HUDEP-2 (cell line): ENCODE data around the gene SMG7.

Experiments used
- DNase-seq, 76 experiments: peaks; one replicate each; lab custom pipeline; 2025; ENCODE audit not compliant: unreplicated experiment in 76 of 76; lab: John Stamatoyannopoulos, UW

The SMG7 gene

GRCh38 chr1:183470147-183470960 lies 1.9 kb upstream of the SMG7 start:
- peak in 72 of 76 experiments; percentile 8 to 90 (median 76) for DNase-seq

- peak in 74 of 76 experiments; percentile 16 to 84 (median 56) for DNase-seq
Measured at GRCh38 chr1:183470961-183471742, 1.1 kb upstream of the SMG7 start.

GRCh38 chr1:183471743-183472487 lies 384 bp upstream of the SMG7 start:
- peak; percentile 59 to 97 (median 92) for DNase-seq

- no peak for DNase-seq
Measured at GRCh38 chr1:183473217-183473536, 878 bp downstream of the SMG7 start.

GRCh38 chr1:183476081-183476480 lies 3.8 kb downstream of the SMG7 start:
- peak in 6 of 76 experiments; percentile 4 to 25 (median 16) for DNase-seq

GRCh38 chr1:183477986-183478781 lies 5.9 kb downstream of the SMG7 start:
- DNase-seq: no peak

GRCh38 chr1:183480971-183481441 lies 8.7 kb downstream of the SMG7 start:
- DNase-seq: no peak

GRCh38 chr1:183483224-183483623 lies 10.9 kb downstream of the SMG7 start:
- no peak for DNase-seq

- no peak for DNase-seq
Measured at GRCh38 chr1:183484254-183484653, 12.0 kb downstream of the SMG7 start.

GRCh38 chr1:183484851-183485250 lies 12.6 kb downstream of the SMG7 start:
- no peak for DNase-seq

GRCh38 chr1:183487674-183488442 lies 15.6 kb downstream of the SMG7 start:
- no peak for DNase-seq

- DNase-seq: no peak
Measured at GRCh38 chr1:183490932-183491331, 18.6 kb downstream of the SMG7 start.

GRCh38 chr1:183493540-183494245 lies 21.4 kb downstream of the SMG7 start:
- DNase-seq: no peak

- no peak for DNase-seq
Measured at GRCh38 chr1:183495420-183495819, 23.1 kb downstream of the SMG7 start.

- DNase-seq: no peak
Measured at GRCh38 chr1:183497218-183497617, 24.9 kb downstream of the SMG7 start.

- no peak for DNase-seq
Measured at GRCh38 chr1:183498342-183498991, 26.2 kb downstream of the SMG7 start.

- peak in 10 of 76 experiments; percentile 4 to 39 (median 16) for DNase-seq
Measured at GRCh38 chr1:183505454-183506089, 33.3 kb downstream of the SMG7 start.

GRCh38 chr1:183506561-183506960 lies 34.3 kb downstream of the SMG7 start:
- no peak for DNase-seq
